Measurements from ENCODE around the gene MPST. TPM values are rescaled to one million over a fixed set of nuclear protein-coding genes. Genes with fewer than 3 reads are reported as not detected.

The MPST gene
- total RNA-seq, 4 donors from 2014 or later = 128 to 498 (median 394) TPM

DNA sequence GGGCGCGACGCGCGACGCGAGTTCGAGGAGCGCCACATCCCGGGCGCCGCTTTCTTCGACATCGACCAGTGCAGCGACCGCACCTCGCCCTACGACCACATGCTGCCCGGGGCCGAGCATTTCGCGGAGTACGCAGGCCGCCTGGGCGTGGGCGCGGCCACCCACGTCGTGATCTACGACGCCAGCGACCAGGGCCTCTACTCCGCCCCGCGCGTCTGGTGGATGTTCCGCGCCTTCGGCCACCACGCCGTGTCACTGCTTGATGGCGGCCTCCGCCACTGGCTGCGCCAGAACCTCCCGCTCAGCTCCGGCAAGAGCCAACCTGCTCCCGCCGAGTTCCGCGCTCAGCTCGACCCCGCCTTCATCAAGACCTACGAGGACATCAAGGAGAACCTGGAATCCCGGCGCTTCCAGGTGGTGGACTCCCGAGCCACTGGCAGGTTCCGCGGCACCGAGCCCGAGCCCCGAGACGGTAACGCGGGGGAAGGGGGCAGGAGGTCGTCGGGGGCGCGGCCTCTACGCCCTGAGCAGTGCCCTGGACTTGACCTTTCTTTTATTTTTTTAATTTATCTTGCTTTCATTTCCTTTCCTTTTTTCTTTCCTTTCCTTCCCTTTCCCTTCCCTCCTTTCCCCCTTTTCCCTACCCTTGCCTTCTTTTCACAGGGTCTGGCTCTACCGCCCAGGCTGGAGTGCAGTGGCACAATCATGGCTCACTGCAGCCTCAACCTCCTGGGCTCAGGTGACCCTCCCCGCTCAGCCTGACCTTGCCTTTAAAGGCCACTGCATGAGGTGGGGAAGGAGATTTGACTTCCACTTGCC lies 5.0 kb downstream of the MPST start:
- DNase-seq = peak in 2 of 3 donors; percentile 63 to 83
- H3K4me3 ChIP-seq = peak overlapping the region in 3 of 4 donors; percentile 15 to 57 (median 55)
- H3K27ac ChIP-seq = peak overlapping the region in 3 of 4 donors; percentile 67 to 99 (median 95)
- peaks cover 0 to 42% (median 0%) of the 10 kb centered on the region in 3 donors for H3K36me3 ChIP-seq
- peak; percentile 25 to 32 for TF ChIP-seq POLR2A (IDR thresholded peaks at IDR 0.05)
- TF ChIP-seq, protein P1, sequence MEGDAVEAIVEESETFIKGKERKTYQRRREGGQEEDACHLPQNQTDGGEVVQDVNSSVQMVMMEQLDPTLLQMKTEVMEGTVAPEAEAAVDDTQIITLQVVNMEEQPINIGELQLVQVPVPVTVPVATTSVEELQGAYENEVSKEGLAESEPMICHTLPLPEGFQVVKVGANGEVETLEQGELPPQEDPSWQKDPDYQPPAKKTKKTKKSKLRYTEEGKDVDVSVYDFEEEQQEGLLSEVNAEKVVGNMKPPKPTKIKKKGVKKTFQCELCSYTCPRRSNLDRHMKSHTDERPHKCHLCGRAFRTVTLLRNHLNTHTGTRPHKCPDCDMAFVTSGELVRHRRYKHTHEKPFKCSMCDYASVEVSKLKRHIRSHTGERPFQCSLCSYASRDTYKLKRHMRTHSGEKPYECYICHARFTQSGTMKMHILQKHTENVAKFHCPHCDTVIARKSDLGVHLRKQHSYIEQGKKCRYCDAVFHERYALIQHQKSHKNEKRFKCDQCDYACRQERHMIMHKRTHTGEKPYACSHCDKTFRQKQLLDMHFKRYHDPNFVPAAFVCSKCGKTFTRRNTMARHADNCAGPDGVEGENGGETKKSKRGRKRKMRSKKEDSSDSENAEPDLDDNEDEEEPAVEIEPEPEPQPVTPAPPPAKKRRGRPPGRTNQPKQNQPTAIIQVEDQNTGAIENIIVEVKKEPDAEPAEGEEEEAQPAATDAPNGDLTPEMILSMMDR (IDR thresholded peaks at IDR 0.05) = no peak
- peaks cover 0 to 58% (median 3%) of the 10 kb centered on the region in 4 donors for H3K4me1 ChIP-seq
- H3K27me3 ChIP-seq = no peaks in the 10 kb centered on the region
- H3K9me3 ChIP-seq = no peaks in the 10 kb centered on the region

DNA sequence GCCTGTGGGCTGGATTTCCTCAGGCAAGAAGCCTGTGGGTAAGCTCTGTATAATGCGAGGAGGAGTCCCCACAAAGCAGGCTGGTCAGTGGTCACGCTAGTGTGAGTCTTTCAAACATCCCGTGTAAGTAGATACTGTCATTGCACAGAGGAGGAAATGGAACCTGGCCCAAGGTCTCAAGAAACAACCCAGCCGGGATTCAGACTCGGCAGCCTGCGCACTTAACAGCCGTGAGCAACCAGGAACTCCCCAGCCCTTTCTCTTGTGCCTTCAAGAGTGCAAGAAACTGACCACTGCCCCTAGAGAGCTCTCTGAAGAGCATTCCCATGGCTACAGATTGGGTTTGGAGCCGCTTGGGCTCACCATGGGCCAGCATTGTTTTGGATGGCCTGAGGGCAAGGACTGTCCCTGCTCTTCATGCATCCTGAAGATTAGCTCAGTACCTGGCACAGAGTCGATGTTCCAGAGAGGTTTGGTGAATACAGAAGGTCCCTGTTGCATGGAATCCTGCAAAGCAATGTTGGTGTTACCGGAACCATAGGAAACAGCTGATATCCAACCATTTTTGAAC lies 6.0 kb downstream of the MPST start:
- H3K36me3 ChIP-seq = peaks cover 0 to 51% (median 0%) of the 10 kb centered on the region in 3 donors
- peak in 1 of 3 donors; percentile 63 for DNase-seq
- no peak for TF ChIP-seq POLR2A (IDR thresholded peaks at IDR 0.05)
- TF ChIP-seq, protein P1 (IDR thresholded peaks at IDR 0.05) = no peak
- peaks cover 0 to 55% (median 3%) of the 10 kb centered on the region in 4 donors for H3K4me1 ChIP-seq
- H3K4me3 ChIP-seq = peak overlapping the region in 2 of 4 donors; percentile 55 to 57
- no peaks in the 10 kb centered on the region for H3K27me3 ChIP-seq
- H3K27ac ChIP-seq = peak overlapping the region in 3 of 4 donors; percentile 67 to 99 (median 95)
- H3K9me3 ChIP-seq = no peaks in the 10 kb centered on the region

DNA sequence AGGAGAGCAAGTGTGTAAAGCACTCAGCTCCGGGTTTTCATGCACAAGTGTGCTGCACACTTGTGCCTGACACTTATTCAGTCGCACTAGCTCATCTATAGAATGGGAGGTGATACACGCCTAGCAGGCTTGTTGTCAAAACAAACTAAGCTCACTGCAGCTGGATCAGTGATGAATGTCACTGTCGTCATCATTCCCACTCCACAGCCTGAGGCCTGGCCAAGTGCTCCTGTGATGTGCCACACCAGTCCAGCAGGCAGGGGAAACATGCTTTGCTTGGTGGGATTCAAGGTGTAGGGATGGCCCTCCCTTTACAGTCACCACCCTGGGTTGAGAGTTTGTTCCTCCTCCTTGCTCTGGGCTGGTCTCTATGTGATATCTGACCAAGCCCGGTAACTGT lies 6.8 kb downstream of the MPST start:
- H3K9me3 ChIP-seq = no peaks in the 10 kb centered on the region
- peak overlapping the region in 2 of 4 donors; percentile 55 to 57 for H3K4me3 ChIP-seq
- peaks cover 0 to 51% (median 0%) of the 10 kb centered on the region in 3 donors for H3K36me3 ChIP-seq
- no peaks in the 10 kb centered on the region for H3K27me3 ChIP-seq
- DNase-seq = peak in 1 of 3 donors; percentile 44
- H3K4me1 ChIP-seq = peaks cover 0 to 54% (median 1%) of the 10 kb centered on the region in 4 donors
- TF ChIP-seq POLR2A (IDR thresholded peaks at IDR 0.05) = no peak
- TF ChIP-seq, protein P1 (IDR thresholded peaks at IDR 0.05) = no peak
- peak overlapping the region in 1 of 4 donors; percentile 99 for H3K27ac ChIP-seq

DNA sequence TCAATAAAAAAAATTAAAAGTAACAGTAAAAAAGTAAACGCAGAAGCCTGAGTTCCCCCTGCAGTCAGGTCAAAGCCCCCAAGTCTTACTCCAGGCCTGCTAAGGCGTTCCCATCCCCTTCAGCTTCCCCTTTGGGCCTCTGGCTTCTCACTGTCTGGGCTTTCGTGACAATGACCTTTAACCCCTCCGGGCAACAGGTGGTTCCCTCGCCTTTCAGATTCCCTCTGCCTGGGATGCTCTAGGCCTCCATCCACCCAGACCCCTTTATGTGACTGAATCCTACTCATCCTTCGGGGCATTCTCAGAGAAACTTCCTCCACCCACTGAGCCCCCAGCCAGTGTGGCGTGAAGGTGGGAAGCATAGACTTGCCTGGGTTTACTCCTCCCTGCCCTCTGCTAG lies 8.0 kb downstream of the MPST start:
- Histone ChIP-seq H3K4me1 (peaks cover 0 to 53% (median 0%) of the 10 kb centered on the region in 4 donors), H3K27me3 (no peaks in the 10 kb centered on the region), H3K9me3 (no peaks in the 10 kb centered on the region), H3K36me3 (peaks cover 0 to 51% (median 0%) of the 10 kb centered on the region in 3 donors), H3K27ac (peak overlapping the region in 1 of 4 donors; percentile 37), H3K4me3 (no peak overlapping the region)
- no peak for TF ChIP-seq POLR2A (IDR thresholded peaks at IDR 0.05)
- TF ChIP-seq, protein P1 (IDR thresholded peaks at IDR 0.05) = no peak
- DNase-seq = peak in 1 of 3 donors; percentile 39

DNA sequence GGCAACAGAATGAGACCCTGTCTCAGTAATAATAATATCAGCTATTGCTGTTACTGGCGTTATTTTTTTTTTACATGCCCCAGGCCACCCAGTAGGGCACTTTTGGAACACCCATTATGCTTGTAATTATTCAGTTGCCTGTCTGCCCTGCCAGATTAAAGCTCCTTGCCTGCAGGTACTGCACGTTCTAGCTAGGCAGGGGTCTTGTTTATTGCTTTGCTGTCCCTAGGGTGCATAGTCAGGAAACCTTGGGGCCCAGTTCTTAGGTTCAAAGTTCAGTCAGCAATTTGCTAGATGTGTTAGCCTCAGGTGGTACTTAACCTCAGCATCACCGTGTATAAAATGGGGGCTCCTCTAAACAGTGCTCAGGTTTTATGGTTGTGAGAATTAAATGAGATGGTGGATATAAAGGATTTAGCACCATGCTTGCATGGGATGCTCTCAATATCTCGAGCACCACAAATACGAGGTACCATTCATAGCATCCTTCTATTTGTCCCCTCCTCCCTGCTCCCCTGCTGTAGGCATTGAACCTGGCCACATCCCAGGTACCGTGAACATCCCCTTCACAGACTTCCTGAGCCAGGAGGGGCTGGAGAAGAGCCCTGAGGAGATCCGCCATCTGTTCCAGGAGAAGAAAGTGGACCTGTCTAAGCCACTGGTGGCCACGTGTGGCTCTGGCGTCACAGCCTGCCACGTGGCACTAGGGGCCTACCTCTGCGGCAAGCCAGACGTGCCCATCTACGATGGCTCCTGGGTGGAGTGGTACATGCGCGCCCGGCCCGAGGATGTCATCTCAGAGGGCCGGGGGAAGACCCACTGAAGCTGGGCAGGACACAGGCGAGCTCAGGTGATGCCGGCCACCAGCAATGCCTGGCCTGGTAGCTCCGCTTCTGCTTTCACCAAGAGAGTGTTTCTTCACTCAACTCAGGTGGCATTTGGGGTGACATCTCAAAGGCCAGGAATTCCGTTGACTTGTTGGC lies 9.4 kb downstream of the MPST start:
- peaks cover 0 to 51% (median 0%) of the 10 kb centered on the region in 3 donors for H3K36me3 ChIP-seq
- H3K27ac ChIP-seq = no peak overlapping the region
- DNase-seq = peak in 1 of 3 donors; percentile 45
- peaks cover 0 to 57% (median 2%) of the 10 kb centered on the region in 4 donors for H3K4me1 ChIP-seq
- H3K27me3 ChIP-seq = no peaks in the 10 kb centered on the region
- no peak overlapping the region for H3K4me3 ChIP-seq
- no peak for TF ChIP-seq POLR2A (IDR thresholded peaks at IDR 0.05)
- TF ChIP-seq, protein P1 (IDR thresholded peaks at IDR 0.05) = no peak
- H3K9me3 ChIP-seq = no peaks in the 10 kb centered on the region
